ENCODE results near the gene BLTP2.
"Not testable (repeated sequence)": the region's sequence is repeated elsewhere in the genome, so short reads cannot be mapped to it uniquely, and the experiment has no call there.

The BLTP2 gene

GRCh38 chr17:28661635-28662526 lies 16.9 kb upstream of the BLTP2 start, which contains the start of the genes SDF2 and SUPT6H (continued):
- TF ChIP-seq ZNF26 (tag by site-specific recombination; IDR thresholded peaks at IDR 0.05) = no peak
- TF ChIP-seq CTCF (tag by site-specific recombination; IDR thresholded peaks at IDR 0.05) = peak; percentile 8; the same call in 1 of the 2 replicates
- no peak for TF ChIP-seq OVOL3 (tag by site-specific recombination; IDR thresholded peaks at IDR 0.05)
- peak; percentile 82 for TF ChIP-seq ZNF76 (tag by site-specific recombination; IDR thresholded peaks at IDR 0.05; ENCODE audit: borderline replicate concordance, low read depth)
- TF ChIP-seq ZBTB10 (tag by site-specific recombination; IDR thresholded peaks at IDR 0.05) = 0 out of 2 replicates have a peak, but pooled peaks have one; percentile 45
- no peak for TF ChIP-seq FEZF1 (tag by site-specific recombination; IDR thresholded peaks at IDR 0.05)
- no peak for TF ChIP-seq SCRT2 (tag by site-specific recombination; IDR thresholded peaks at IDR 0.05)
- TF ChIP-seq ZBTB20 (tag by site-specific recombination; IDR thresholded peaks at IDR 0.05) = peak; percentile 92
- no peak for TF ChIP-seq ZNF302 (tag by site-specific recombination; IDR thresholded peaks at IDR 0.05; ENCODE audit: low read depth)
- TF ChIP-seq PATZ1 (tag by site-specific recombination; IDR thresholded peaks at IDR 0.05) = peak; percentile 90
- TF ChIP-seq ZNF175 (tag by site-specific recombination; IDR thresholded peaks at IDR 0.05) = no peak
- TF ChIP-seq ZNF18 (tag by site-specific recombination; IDR thresholded peaks at IDR 0.05) = no peak
- no peak for TF ChIP-seq ZNF654 (tag by site-specific recombination; IDR thresholded peaks at IDR 0.05; ENCODE audit: low read depth)
- TF ChIP-seq ZNF677 (tag by site-specific recombination; IDR thresholded peaks at IDR 0.05) = no peak

GRCh38 chr17:28659497-28659881 lies 14.5 kb upstream of the BLTP2 start:
- H3K36me3 ChIP-seq (ENCODE audit: control insufficient read depth in 2 of 2, insufficient read depth in 1 of 2, low read length in 2 of 2) = peaks cover 31 to 52% of the 10 kb centered on the region in 2 experiments
- H3K4me3 ChIP-seq (ENCODE audit: low read depth, low read length); H3K9me3 ChIP-seq (ENCODE audit: control insufficient read depth, insufficient read depth, low read depth, low read length); POLR2A ChIA-PET; H3K27ac ChIP-seq (ENCODE audit: extremely low read depth, low read depth, low read length); H3K4me1 ChIP-seq (ENCODE audit: control insufficient read depth, insufficient read depth, low read length): not testable (repeated sequence)
- CTCF ChIA-PET = interaction anchor here (4.7 kb wide), 1 partner anchor 13 kb away, joined by 42 read pairs; the partner anchor contains the start of gene BLTP2

GRCh38 chr17:28658766-28659496 lies 14.0 kb upstream of the BLTP2 start:
- H3K9me3 ChIP-seq (ENCODE audit: control insufficient read depth, insufficient read depth, low read depth, low read length); H3K4me1 ChIP-seq (ENCODE audit: control insufficient read depth, insufficient read depth, low read length); H3K27ac ChIP-seq (ENCODE audit: extremely low read depth, low read depth, low read length); POLR2A ChIA-PET; H3K4me3 ChIP-seq (ENCODE audit: low read depth, low read length); CTCF ChIA-PET: not testable (repeated sequence)
- H3K36me3 ChIP-seq (ENCODE audit: control insufficient read depth in 2 of 2, insufficient read depth in 1 of 2, low read length in 2 of 2) = peaks cover 32 to 48% of the 10 kb centered on the region in 2 experiments

- H3K36me3 ChIP-seq (ENCODE audit: control insufficient read depth in 2 of 2, insufficient read depth in 1 of 2, low read length in 2 of 2) = peaks cover 32 to 50% of the 10 kb centered on the region in 2 experiments
- H3K4me3 ChIP-seq (ENCODE audit: low read depth, low read length); H3K9me3 ChIP-seq (ENCODE audit: control insufficient read depth, insufficient read depth, low read depth, low read length); H3K4me1 ChIP-seq (ENCODE audit: control insufficient read depth, insufficient read depth, low read length); H3K27ac ChIP-seq (ENCODE audit: extremely low read depth, low read depth, low read length): not testable (repeated sequence)
- POLR2A ChIA-PET = interaction anchor here (1.0 kb wide), 1 partner anchor 22 kb away, joined by 3 read pairs; no protein-coding TSS in a partner anchor
- CTCF ChIA-PET = interaction anchor here (0.9 kb wide), 2 partner anchors 11 to 307 kb away, joined by 3 to 4 read pairs; no protein-coding TSS in a partner anchor
These were observed 13.4 kb upstream of the BLTP2 start for GRCh38 chr17:28658342-28658741.
